GM12878 (cell line): ENCODE data around the gene BMAL2. TPM values are rescaled to one million over a fixed set of nuclear protein-coding genes. Genes with fewer than 3 reads are reported as not detected.

Experiments used
- BCL11A ChIP-seq: IDR thresholded peaks from 2 replicates; pipeline ENCODE4 v1.6.1; 2011; ENCODE audit warnings: low read depth, low read length
- BRCA1 ChIP-seq: IDR thresholded peaks from 2 replicates; pipeline ENCODE4 v1.6.1; 2011; ENCODE audit warnings: low read depth, low read length, improper control_type of control experiment
- EGR1 ChIP-seq, 2 experiments: IDR thresholded peaks; 1 replicate in 1 of 2; 2 replicates in 1 of 2; pipeline ENCODE4 v1.6.1; 2011 to 2012; ENCODE audit warnings: low read depth in 2 of 2, low read length in 2 of 2, borderline replicate concordance in 1 of 2, mild to moderate bottlenecking in 1 of 2, moderate library complexity in 1 of 2
- HDAC2 ChIP-seq: fragments of 200-600 bp; sonication (generic); IDR thresholded peaks from 2 replicates; pipeline ENCODE4 v1.6.1; 2017
- IRF4 ChIP-seq: IDR thresholded peaks from 2 replicates; pipeline ENCODE4 v1.6.1; 2011; ENCODE audit warnings: low read depth, low read length
- KAT2A ChIP-seq: conservative IDR thresholded peaks from 2 replicates; pipeline ENCODE4 v1.6.1; 2011; ENCODE audit warnings: low read depth, low read length; ENCODE audit not compliant: control insufficient read depth
- NR2F1 ChIP-seq: fragments of 450-650 bp; conservative IDR thresholded peaks from 2 replicates; pipeline ENCODE4 v1.6.1; 2017; ENCODE audit warnings: mild to moderate bottlenecking
- SMC3 ChIP-seq: IDR thresholded peaks from 2 replicates; pipeline ENCODE4 v1.6.1; 2011; ENCODE audit warnings: low read length, improper control_type of control experiment, borderline replicate concordance
- USF1 ChIP-seq: IDR thresholded peaks from 2 replicates; pipeline ENCODE4 v1.6.1; 2011; ENCODE audit warnings: borderline replicate concordance, low read depth, mild to moderate bottlenecking, moderate library complexity, mixed read lengths, low read length; ENCODE audit not compliant: insufficient read depth; ENCODE audit errors: extremely low read length
- WRNIP1 ChIP-seq: IDR thresholded peaks from 2 replicates; pipeline ENCODE4 v1.6.1; 2011; ENCODE audit warnings: low read depth, low read length, improper control_type of control experiment, borderline replicate concordance
- ZBED1 ChIP-seq: IDR thresholded peaks from 2 replicates; pipeline ENCODE4 v1.6.1; 2016; ENCODE audit warnings: borderline replicate concordance
- polyA plus RNA-seq, 11 experiments: library from polyadenylated mRNA; depleted of rRNA in 4 of 11; unstranded in 6 of 11; stranded (reverse) in 5 of 11; fragments of >200 nt; fragmentation: Nextera tagmentation in 4 of 11; fragmentation: Illumina TruSeq in 1 of 11; extraction: Ambion mirVana in 4 of 11; extraction: Trizol in 1 of 11; gene quantifications; 1 replicate in 1 of 11; 2 replicates in 10 of 11; pipeline versions ENCODE4 v1.2.1 to v1.2.3, GENCODE V29; 2011 to 2016; ENCODE audit warnings: inconsistent platforms in 2 of 11, missing spikeins in 2 of 11, low read depth in 1 of 11
- total RNA-seq, 4 experiments: library from RNA; depleted of rRNA in 3 of 4; stranded (reverse); fragments of >200 nt in 3 of 4; fragmentation: Illumina TruSeq in 1 of 4; extraction: Trizol in 1 of 4; gene quantifications; 2 replicates each; pipeline versions ENCODE4 v1.2.1 to v1.2.3, GENCODE V29; 2013 to 2021
- TF ChIP-seq, protein P1 (sequence below): fragments of 450-650 bp; IDR thresholded peaks from 2 replicates; pipeline ENCODE4 v1.6.1; 2016; ENCODE audit warnings: mild to moderate bottlenecking
- TF ChIP-seq, protein P2 (sequence below): IDR thresholded peaks from 2 replicates; pipeline ENCODE4 v1.6.1; 2012; ENCODE audit warnings: improper control_type of control experiment, low read depth, low read length; ENCODE audit not compliant: insufficient replicate concordance
- TF ChIP-seq, protein P3 (sequence below): IDR thresholded peaks from 2 replicates; pipeline ENCODE4 v1.6.1; 2011; ENCODE audit warnings: mild to moderate bottlenecking, low read depth, low read length, moderate library complexity; ENCODE audit not compliant: insufficient replicate concordance
- TF ChIP-seq, protein P4 (sequence below): fragments of 450-650 bp; IDR thresholded peaks from 2 replicates; pipeline ENCODE4 v1.6.1; 2018; ENCODE audit warnings: mild to moderate bottlenecking, low read depth, moderate library complexity; ENCODE audit not compliant: partially characterized antibody
- TF ChIP-seq, protein P5 (sequence below): fragments of 450-650 bp; IDR thresholded peaks from 2 replicates; pipeline ENCODE4 v1.6.1; 2017; ENCODE audit warnings: mild to moderate bottlenecking, low read depth, inconsistent platforms; ENCODE audit not compliant: poor library complexity, severe bottlenecking

BMAL2 gene
- total and polyA plus RNA-seq, 10 of the 15 experiments (the other 5 are each of a cell fraction or from before 2014, with no cell fraction given) = 7.9 to 53.6 (median 35.5) TPM

- TF ChIP-seq, protein P1, sequence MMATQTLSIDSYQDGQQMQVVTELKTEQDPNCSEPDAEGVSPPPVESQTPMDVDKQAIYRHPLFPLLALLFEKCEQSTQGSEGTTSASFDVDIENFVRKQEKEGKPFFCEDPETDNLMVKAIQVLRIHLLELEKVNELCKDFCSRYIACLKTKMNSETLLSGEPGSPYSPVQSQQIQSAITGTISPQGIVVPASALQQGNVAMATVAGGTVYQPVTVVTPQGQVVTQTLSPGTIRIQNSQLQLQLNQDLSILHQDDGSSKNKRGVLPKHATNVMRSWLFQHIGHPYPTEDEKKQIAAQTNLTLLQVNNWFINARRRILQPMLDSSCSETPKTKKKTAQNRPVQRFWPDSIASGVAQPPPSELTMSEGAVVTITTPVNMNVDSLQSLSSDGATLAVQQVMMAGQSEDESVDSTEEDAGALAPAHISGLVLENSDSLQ = no peak
- TF ChIP-seq, protein P2, sequence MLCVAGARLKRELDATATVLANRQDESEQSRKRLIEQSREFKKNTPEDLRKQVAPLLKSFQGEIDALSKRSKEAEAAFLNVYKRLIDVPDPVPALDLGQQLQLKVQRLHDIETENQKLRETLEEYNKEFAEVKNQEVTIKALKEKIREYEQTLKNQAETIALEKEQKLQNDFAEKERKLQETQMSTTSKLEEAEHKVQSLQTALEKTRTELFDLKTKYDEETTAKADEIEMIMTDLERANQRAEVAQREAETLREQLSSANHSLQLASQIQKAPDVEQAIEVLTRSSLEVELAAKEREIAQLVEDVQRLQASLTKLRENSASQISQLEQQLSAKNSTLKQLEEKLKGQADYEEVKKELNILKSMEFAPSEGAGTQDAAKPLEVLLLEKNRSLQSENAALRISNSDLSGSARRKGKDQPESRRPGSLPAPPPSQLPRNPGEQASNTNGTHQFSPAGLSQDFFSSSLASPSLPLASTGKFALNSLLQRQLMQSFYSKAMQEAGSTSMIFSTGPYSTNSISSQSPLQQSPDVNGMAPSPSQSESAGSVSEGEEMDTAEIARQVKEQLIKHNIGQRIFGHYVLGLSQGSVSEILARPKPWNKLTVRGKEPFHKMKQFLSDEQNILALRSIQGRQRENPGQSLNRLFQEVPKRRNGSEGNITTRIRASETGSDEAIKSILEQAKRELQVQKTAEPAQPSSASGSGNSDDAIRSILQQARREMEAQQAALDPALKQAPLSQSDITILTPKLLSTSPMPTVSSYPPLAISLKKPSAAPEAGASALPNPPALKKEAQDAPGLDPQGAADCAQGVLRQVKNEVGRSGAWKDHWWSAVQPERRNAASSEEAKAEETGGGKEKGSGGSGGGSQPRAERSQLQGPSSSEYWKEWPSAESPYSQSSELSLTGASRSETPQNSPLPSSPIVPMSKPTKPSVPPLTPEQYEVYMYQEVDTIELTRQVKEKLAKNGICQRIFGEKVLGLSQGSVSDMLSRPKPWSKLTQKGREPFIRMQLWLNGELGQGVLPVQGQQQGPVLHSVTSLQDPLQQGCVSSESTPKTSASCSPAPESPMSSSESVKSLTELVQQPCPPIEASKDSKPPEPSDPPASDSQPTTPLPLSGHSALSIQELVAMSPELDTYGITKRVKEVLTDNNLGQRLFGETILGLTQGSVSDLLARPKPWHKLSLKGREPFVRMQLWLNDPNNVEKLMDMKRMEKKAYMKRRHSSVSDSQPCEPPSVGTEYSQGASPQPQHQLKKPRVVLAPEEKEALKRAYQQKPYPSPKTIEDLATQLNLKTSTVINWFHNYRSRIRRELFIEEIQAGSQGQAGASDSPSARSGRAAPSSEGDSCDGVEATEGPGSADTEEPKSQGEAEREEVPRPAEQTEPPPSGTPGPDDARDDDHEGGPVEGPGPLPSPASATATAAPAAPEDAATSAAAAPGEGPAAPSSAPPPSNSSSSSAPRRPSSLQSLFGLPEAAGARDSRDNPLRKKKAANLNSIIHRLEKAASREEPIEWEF = no peak
- TF ChIP-seq WRNIP1 = no peak
- TF ChIP-seq, protein P3, sequence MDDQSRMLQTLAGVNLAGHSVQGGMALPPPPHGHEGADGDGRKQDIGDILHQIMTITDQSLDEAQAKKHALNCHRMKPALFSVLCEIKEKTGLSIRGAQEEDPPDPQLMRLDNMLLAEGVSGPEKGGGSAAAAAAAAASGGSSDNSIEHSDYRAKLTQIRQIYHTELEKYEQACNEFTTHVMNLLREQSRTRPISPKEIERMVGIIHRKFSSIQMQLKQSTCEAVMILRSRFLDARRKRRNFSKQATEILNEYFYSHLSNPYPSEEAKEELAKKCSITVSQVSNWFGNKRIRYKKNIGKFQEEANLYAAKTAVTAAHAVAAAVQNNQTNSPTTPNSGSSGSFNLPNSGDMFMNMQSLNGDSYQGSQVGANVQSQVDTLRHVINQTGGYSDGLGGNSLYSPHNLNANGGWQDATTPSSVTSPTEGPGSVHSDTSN = no peak
- 0 out of 2 replicates have a peak, but pooled peaks have one; percentile 11 for TF ChIP-seq NR2F1
- TF ChIP-seq KAT2A = no peak
- TF ChIP-seq BCL11A = no peak
- TF ChIP-seq SMC3 = no peak
- TF ChIP-seq, protein P4, sequence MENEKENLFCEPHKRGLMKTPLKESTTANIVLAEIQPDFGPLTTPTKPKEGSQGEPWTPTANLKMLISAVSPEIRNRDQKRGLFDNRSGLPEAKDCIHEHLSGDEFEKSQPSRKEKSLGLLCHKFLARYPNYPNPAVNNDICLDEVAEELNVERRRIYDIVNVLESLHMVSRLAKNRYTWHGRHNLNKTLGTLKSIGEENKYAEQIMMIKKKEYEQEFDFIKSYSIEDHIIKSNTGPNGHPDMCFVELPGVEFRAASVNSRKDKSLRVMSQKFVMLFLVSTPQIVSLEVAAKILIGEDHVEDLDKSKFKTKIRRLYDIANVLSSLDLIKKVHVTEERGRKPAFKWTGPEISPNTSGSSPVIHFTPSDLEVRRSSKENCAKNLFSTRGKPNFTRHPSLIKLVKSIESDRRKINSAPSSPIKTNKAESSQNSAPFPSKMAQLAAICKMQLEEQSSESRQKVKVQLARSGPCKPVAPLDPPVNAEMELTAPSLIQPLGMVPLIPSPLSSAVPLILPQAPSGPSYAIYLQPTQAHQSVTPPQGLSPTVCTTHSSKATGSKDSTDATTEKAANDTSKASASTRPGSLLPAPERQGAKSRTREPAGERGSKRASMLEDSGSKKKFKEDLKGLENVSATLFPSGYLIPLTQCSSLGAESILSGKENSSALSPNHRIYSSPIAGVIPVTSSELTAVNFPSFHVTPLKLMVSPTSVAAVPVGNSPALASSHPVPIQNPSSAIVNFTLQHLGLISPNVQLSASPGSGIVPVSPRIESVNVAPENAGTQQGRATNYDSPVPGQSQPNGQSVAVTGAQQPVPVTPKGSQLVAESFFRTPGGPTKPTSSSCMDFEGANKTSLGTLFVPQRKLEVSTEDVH = no peak
- no peak for TF ChIP-seq IRF4
- TF ChIP-seq, protein P5, sequence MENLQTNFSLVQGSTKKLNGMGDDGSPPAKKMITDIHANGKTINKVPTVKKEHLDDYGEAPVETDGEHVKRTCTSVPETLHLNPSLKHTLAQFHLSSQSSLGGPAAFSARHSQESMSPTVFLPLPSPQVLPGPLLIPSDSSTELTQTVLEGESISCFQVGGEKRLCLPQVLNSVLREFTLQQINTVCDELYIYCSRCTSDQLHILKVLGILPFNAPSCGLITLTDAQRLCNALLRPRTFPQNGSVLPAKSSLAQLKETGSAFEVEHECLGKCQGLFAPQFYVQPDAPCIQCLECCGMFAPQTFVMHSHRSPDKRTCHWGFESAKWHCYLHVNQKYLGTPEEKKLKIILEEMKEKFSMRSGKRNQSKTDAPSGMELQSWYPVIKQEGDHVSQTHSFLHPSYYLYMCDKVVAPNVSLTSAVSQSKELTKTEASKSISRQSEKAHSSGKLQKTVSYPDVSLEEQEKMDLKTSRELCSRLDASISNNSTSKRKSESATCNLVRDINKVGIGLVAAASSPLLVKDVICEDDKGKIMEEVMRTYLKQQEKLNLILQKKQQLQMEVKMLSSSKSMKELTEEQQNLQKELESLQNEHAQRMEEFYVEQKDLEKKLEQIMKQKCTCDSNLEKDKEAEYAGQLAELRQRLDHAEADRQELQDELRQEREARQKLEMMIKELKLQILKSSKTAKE = no peak
- TF ChIP-seq EGR1 (IDR thresholded peaks at IDR 0.05; ENCODE audit: borderline replicate concordance in 1 of 2, low read depth in 2 of 2, low read length in 2 of 2) = no peak
- TF ChIP-seq USF1 = no peak
- no peak for TF ChIP-seq BRCA1
- no peak for TF ChIP-seq ZBED1
- no peak for TF ChIP-seq HDAC2
These were observed 870 bp downstream of the BMAL2 start (continued) for GRCh38 chr12:27333403-27334009.
